Measurements from ENCODE around the gene LRP8.

LRP8 gene

DNA sequence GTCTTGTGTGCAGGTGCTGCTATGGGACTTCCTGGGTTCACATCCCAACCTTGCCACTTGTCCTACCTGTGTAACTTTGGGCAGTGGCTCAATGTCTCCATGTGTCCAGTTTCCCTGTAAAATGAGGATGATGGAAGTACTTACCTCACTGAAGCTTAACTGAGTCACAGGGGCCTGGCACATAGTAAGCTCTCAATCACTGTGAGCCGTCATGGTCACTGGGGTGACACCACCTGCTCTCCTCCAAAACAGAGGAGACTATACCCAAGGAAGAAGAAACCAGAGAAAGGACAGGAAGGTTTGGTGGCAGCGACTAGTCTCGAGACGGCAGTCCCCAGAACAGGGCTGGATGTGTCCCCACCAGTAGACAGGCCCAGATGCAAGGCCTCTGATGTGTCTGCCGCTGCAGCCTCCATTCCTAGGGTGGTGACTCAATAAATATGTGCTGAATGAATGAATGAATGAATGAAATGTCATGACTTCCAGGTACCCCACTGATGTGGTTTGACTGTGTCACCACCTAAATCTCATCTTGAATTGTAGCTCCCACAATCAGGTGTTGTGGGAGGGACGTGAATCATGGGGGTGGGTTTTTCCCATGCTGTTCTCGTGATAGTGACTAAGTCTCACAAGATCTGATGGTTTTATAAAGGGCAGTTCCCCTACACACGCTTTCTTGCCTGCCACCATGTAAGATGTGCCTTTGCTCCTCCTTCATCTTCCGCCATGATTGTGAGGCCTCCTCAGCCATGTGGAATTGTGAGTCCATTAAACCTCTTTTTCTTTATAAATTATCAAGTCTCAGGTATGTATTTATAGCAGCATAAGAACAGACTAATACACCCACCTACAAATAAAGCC is 13.0 kb upstream of the LRP8 start:
- Histone ChIP-seq H3K27ac (no peak overlapping the region), H3K4me1 (no peaks in the 10 kb centered on the region), H3K4me3 (no peak overlapping the region), H3K9me3 (no peaks in the 10 kb centered on the region), H3K36me3 (no peaks in the 10 kb centered on the region), H3K27me3 (peaks cover 0 to 14% of the 10 kb centered on the region in 2 donors)
- TF ChIP-seq, protein P1, sequence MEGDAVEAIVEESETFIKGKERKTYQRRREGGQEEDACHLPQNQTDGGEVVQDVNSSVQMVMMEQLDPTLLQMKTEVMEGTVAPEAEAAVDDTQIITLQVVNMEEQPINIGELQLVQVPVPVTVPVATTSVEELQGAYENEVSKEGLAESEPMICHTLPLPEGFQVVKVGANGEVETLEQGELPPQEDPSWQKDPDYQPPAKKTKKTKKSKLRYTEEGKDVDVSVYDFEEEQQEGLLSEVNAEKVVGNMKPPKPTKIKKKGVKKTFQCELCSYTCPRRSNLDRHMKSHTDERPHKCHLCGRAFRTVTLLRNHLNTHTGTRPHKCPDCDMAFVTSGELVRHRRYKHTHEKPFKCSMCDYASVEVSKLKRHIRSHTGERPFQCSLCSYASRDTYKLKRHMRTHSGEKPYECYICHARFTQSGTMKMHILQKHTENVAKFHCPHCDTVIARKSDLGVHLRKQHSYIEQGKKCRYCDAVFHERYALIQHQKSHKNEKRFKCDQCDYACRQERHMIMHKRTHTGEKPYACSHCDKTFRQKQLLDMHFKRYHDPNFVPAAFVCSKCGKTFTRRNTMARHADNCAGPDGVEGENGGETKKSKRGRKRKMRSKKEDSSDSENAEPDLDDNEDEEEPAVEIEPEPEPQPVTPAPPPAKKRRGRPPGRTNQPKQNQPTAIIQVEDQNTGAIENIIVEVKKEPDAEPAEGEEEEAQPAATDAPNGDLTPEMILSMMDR (IDR thresholded peaks at IDR 0.05) = no peak
- DNase-seq = peak in 1 of 2 donors; percentile 29
- intact Hi-C loops (cut with DNase I; ENCODE audit: low total_unique reads) = no loop called here

DNA sequence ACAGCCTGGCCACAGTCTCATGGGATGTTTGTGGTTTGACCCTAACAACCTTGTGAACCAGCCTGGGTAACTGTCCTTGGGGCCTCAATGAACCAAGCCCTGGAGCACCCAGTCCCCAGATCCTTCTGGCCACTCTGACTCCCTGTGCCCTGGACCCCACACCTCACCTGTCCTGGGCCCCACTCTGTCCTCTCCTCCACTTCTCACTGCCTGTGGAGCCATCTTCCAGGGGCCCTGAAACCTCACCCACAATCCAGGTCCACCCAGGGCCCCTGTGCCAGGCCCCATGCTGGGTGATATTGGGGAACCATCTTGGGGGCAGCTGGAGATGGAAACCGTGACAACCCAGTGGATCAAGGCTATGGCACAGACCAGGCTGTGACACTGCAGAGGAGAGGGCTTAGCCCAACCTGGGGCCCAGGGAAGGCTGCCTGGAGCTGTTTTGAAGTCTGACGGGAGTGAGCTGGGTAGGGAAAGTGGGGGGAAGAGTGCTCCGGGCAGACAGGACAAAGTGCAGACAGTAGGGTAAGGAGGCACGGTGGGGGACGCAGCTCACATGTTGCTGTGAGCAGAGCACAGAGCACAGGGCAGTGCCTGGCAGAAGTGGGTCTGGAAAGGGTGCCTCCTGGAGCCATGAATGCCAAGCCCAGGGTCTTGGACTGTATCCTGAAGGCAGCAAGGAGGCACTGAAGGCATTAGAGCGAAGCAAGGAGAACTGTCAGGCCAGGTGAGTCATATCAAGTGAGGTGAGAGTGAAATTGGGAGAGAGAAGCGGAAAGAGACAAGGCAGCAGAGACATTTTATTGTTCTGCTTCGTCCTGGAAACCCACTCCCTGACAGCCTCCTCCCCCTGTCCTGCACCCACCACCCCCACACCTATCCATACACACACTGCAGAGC is 12.1 kb upstream of the LRP8 start:
- TF ChIP-seq, protein P1 (IDR thresholded peaks at IDR 0.05) = no peak
- intact Hi-C loops (cut with DNase I; ENCODE audit: low total_unique reads) = no loop called here
- DNase-seq = peak in 1 of 2 donors; percentile 54
- Histone ChIP-seq H3K4me3 (no peak overlapping the region), H3K27me3 (peaks cover 0 to 14% of the 10 kb centered on the region in 2 donors), H3K4me1 (no peaks in the 10 kb centered on the region), H3K27ac (no peak overlapping the region), H3K36me3 (no peaks in the 10 kb centered on the region), H3K9me3 (no peaks in the 10 kb centered on the region)

DNA sequence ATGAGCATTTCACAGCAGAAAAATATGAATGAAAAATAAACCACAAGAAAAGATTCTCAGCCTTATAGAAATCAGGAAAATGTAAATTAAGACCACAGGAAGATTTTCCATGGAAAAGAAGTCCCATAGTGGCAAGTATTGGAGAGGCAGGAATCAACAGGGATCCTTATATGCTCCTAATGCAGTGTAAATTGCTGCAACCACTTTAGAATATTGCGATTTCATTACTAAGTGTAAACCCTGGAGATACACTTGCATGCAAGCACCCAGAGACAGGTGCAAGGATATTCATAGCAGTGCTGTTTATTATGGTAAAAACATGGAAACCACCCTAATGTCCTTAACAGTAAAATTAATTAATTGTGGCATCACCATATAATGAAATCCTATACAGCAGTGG is 10.6 kb upstream of the LRP8 start:
- DNase-seq = no peak
- H3K9me3 ChIP-seq = no peaks in the 10 kb centered on the region
- H3K27me3 ChIP-seq = peaks cover 0 to 8% of the 10 kb centered on the region in 2 donors
- H3K4me1 ChIP-seq = no peaks in the 10 kb centered on the region
- no peaks in the 10 kb centered on the region for H3K36me3 ChIP-seq
- intact Hi-C loops (cut with DNase I; ENCODE audit: low total_unique reads) = no loop called here
- H3K4me3 ChIP-seq = no peak overlapping the region
- TF ChIP-seq, protein P1 (IDR thresholded peaks at IDR 0.05) = no peak
- no peak overlapping the region for H3K27ac ChIP-seq

DNA sequence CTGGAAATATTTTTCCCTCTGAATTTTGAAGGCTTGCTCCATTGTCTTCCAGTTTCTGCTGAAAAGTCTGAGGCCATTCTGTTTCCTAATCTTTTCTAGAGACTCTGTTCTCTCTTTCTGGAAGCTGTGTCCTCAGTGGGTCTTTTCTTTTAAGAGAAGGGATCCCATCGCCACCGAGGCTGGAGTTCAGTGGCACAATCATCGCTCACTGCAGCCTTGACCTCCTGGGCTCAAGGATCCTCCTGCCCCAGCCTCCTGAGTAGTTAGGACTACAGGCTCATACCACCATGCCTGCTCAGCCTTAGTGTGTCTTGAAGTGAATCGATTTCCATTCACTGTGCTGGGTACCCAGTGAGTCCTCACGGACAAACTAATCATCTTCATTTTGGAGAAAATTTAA is 9.6 kb upstream of the LRP8 start:
- Histone ChIP-seq H3K27ac (no peak overlapping the region), H3K27me3 (peaks cover 0 to 8% of the 10 kb centered on the region in 2 donors), H3K4me3 (no peak overlapping the region), H3K4me1 (no peaks in the 10 kb centered on the region), H3K36me3 (no peaks in the 10 kb centered on the region), H3K9me3 (no peaks in the 10 kb centered on the region)
- TF ChIP-seq, protein P1 (IDR thresholded peaks at IDR 0.05) = no peak
- peak in 1 of 2 donors; percentile 35 for DNase-seq
- intact Hi-C loops (cut with DNase I; ENCODE audit: low total_unique reads) = no loop called here

DNA sequence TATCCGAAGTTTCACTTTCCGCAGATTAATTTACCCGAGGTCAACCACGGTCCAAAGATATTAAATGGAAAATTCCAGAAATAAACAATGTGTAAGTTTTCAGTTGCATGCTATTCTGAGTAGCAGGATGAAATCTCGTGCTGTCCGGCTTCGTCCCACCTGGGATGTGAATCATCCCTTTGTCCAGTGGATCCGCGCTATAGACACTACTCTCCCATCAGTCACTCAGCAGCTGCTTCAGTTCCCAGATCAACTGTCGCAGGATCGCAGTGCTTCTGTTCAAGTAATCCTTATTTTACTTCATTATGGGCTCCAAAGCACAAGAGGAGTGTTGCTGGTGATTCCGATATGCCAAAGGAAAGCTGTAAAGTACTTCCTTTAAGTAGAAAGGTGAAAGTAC is 8.3 kb upstream of the LRP8 start:
- H3K27ac ChIP-seq = no peak overlapping the region
- no peaks in the 10 kb centered on the region for H3K9me3 ChIP-seq
- no peaks in the 10 kb centered on the region for H3K36me3 ChIP-seq
- intact Hi-C loops (cut with DNase I; ENCODE audit: low total_unique reads) = no loop called here
- no peak for DNase-seq
- peaks cover 0 to 3% of the 10 kb centered on the region in 2 donors for H3K27me3 ChIP-seq
- H3K4me3 ChIP-seq = no peak overlapping the region
- H3K4me1 ChIP-seq = no peaks in the 10 kb centered on the region
- TF ChIP-seq, protein P1 (IDR thresholded peaks at IDR 0.05) = no peak

Measured in tibial artery (tissue), 4 donors.